Adrenal gland (tissue), 5 donors: ENCODE results near the gene LCOR.

Experiments
- CTCF ChIP-seq, 6 experiments: fragments of 450-650 bp in 4 of 6; fragments of 200-600 bp in 2 of 6; sonication (generic) in 1 of 6; IDR thresholded peaks; 1 replicate in 5 of 6; 2 replicates in 1 of 6; pipeline versions ENCODE4 v1.5.1 to v1.8.0; 2016 to 2021; ENCODE audit warnings: antibody characterized with exemption in 6 of 6, mild to moderate bottlenecking in 2 of 6, moderate library complexity in 1 of 6
- POLR2A ChIP-seq, 2 donors: fragments of 450-650 bp; IDR thresholded peaks; one replicate each; pipeline ENCODE4 v1.6.1; 2017; ENCODE audit warnings: antibody characterized with exemption in 2 of 2, mild to moderate bottlenecking in 2 of 2, moderate library complexity in 1 of 2
- donor health status: DM: no; HTN: no; CAD: no.

GRCh38 chr10:96830511-96831199 lies 1.4 kb upstream of the LCOR start:
- TF ChIP-seq CTCF (IDR thresholded peaks at IDR 0.05) (peak; percentile 81 to 89 (median 83)), POLR2A (IDR thresholded peaks at IDR 0.05) (no peak)
